Measurements from ENCODE around the gene CEP83. TPM values are rescaled to one million over a fixed set of nuclear protein-coding genes. Genes with fewer than 3 reads are reported as not detected.

CEP83 gene
- polyA plus RNA-seq, 1 of the 3 experiments (the other 2 are of a cell fraction): 2.5 TPM

DNA sequence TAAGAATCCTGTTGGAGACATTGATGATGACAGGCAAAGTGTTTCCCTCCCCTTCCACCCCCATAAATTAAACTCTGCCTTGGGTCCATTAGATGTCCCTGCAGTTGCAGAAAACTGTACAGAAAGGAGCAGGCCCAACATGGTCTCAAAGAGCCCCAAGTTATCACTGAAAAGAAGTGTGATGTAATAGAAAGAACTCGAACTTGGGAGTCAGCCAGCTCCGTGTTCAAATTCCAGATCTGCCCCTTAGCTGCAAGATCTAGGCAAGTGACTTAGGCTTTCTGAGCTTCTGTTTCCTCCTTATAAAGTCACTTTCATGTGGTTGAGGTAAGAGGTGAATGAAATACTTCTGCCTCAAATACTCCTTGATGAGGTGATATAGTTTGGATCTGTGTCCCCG, 49.6 kb upstream of the CEP83 start:
- ChIA-PET POLR2A (no interaction called here), CTCF (no interaction called here)
- no peaks in the 10 kb centered on the region for H3K27me3 ChIP-seq (ENCODE audit: insufficient read depth)

DNA sequence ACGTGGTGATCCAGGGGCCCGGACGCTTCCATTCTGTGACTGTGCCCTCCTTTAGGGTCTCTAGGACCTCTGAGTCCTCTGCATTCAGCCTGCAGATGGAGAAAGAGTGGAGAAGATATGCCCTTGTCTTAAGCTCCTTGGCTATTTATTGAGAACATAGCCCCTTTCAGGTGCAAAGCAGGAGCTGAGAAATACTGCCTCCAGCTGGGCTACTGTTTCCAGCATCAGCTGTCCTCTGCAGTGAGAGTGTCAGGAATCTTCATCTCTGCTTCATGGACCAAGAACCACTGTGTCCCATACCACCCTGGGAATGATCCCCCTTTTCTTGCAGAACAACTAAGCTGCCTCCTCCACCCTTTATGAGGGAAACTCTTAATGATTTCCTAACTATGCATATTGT, 47.8 kb upstream of the CEP83 start:
- H3K27me3 ChIP-seq (ENCODE audit: insufficient read depth): no peaks in the 10 kb centered on the region
- H3K4me2 ChIP-seq: no peak overlapping the region
- no peak overlapping the region for H3K9ac ChIP-seq
- H3K4me3 ChIP-seq (ENCODE audit: low read depth in 2 of 2, low read length in 1 of 2): no peak overlapping the region
- H2AFZ ChIP-seq (ENCODE audit: low read depth): no peak overlapping the region
- no peaks in the 10 kb centered on the region for H3K9me3 ChIP-seq
- no peak for DNase-seq
- ChIA-PET POLR2A (no interaction called here), CTCF (no interaction called here)
- no peaks in the 10 kb centered on the region for H3K36me3 ChIP-seq (replicated peaks in 1 of 2; ENCODE audit: control insufficient read depth in 1 of 2, insufficient read depth in 2 of 2, low read length in 1 of 2)
- 49% methylated on average over 3 of the region's 3 CpGs for WGBS (ENCODE audit: low lambda C conversion rate)
- no peaks in the 10 kb centered on the region for H3K4me1 ChIP-seq (ENCODE audit: control insufficient read depth in 1 of 2, insufficient read depth in 2 of 2, low read depth in 1 of 2, low read length in 1 of 2)
- H3K27ac ChIP-seq (ENCODE audit: low read depth in 2 of 2, low read length in 1 of 2): no peak overlapping the region
- no peaks in the 10 kb centered on the region for H3K79me2 ChIP-seq (ENCODE audit: insufficient read depth)
- no peaks in the 10 kb centered on the region for H3F3A ChIP-seq (replicated peaks; ENCODE audit: insufficient read depth)
- no peaks in the 10 kb centered on the region for H4K20me1 ChIP-seq (ENCODE audit: insufficient read depth)
- H3K9me2 ChIP-seq: no peaks in the 10 kb centered on the region
- TF ChIP-seq FOSL2 (IDR thresholded peaks at IDR 0.05; ENCODE audit: borderline replicate concordance, low read depth) (no peak), SMC3 (IDR thresholded peaks at IDR 0.05; ENCODE audit: low read depth, low read length) (no peak), TEAD4 (IDR thresholded peaks at IDR 0.05; ENCODE audit: borderline replicate concordance, insufficient read depth) (no peak), MXI1 (IDR thresholded peaks at IDR 0.05; ENCODE audit: low read depth, low read length) (no peak), NFIC (IDR thresholded peaks at IDR 0.05; ENCODE audit: borderline replicate concordance) (no peak), POLR2AphosphoS5 (IDR thresholded peaks at IDR 0.05; ENCODE audit: low read depth, low read length) (no peak), RXRA (IDR thresholded peaks at IDR 0.05; ENCODE audit: borderline replicate concordance, low read depth) (no peak)

More for the DNA sequence above, 49.6 kb upstream of the CEP83 start:
- Histone ChIP-seq H3F3A (replicated peaks; ENCODE audit: insufficient read depth) (no peaks in the 10 kb centered on the region), H3K79me2 (ENCODE audit: insufficient read depth) (no peaks in the 10 kb centered on the region), H3K36me3 (replicated peaks in 1 of 2; ENCODE audit: control insufficient read depth in 1 of 2, insufficient read depth in 2 of 2, low read length in 1 of 2) (no peaks in the 10 kb centered on the region), H4K20me1 (ENCODE audit: insufficient read depth) (no peaks in the 10 kb centered on the region), H2AFZ (ENCODE audit: low read depth) (no peak overlapping the region), H3K9me2 (no peaks in the 10 kb centered on the region), H3K9me3 (no peaks in the 10 kb centered on the region), H3K4me3 (ENCODE audit: low read depth in 2 of 2, low read length in 1 of 2) (no peak overlapping the region), H3K4me2 (no peak overlapping the region), H3K4me1 (ENCODE audit: control insufficient read depth in 1 of 2, insufficient read depth in 2 of 2, low read depth in 1 of 2, low read length in 1 of 2) (no peaks in the 10 kb centered on the region), H3K27ac (ENCODE audit: low read depth in 2 of 2, low read length in 1 of 2) (no peak overlapping the region), H3K9ac (no peak overlapping the region)
- DNase-seq: no peak
- WGBS (ENCODE audit: low lambda C conversion rate): 55% methylated on average over 3 of the region's 3 CpGs
- TF ChIP-seq, protein P1, sequence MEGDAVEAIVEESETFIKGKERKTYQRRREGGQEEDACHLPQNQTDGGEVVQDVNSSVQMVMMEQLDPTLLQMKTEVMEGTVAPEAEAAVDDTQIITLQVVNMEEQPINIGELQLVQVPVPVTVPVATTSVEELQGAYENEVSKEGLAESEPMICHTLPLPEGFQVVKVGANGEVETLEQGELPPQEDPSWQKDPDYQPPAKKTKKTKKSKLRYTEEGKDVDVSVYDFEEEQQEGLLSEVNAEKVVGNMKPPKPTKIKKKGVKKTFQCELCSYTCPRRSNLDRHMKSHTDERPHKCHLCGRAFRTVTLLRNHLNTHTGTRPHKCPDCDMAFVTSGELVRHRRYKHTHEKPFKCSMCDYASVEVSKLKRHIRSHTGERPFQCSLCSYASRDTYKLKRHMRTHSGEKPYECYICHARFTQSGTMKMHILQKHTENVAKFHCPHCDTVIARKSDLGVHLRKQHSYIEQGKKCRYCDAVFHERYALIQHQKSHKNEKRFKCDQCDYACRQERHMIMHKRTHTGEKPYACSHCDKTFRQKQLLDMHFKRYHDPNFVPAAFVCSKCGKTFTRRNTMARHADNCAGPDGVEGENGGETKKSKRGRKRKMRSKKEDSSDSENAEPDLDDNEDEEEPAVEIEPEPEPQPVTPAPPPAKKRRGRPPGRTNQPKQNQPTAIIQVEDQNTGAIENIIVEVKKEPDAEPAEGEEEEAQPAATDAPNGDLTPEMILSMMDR (IDR thresholded peaks at IDR 0.05): no peak
- TF ChIP-seq TEAD4 (IDR thresholded peaks at IDR 0.05; ENCODE audit: borderline replicate concordance, insufficient read depth) (no peak), TCF12 (IDR thresholded peaks at IDR 0.05) (no peak), MXI1 (IDR thresholded peaks at IDR 0.05; ENCODE audit: low read depth, low read length) (no peak), FOXM1 (IDR thresholded peaks at IDR 0.05; ENCODE audit: low read depth) (no peak)

DNA sequence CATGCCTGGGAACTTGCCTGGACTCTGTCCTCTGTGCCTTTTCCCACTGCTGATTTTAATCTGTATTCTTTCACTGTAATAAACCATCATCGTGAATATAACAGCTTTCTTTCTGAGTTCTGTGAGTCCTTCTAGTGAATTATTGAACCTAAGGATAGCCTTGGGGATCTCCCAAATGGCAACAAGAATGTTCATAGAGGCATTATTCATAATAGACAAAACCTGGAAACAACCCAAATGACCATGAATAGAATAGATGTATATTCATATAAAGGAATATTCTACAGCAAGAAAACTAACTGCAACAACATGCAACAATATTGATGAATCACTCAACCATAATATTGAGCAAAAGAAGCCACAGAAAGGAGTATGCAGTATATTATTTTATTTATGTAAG, 44.7 kb upstream of the CEP83 start:
- no peaks in the 10 kb centered on the region for H3K27me3 ChIP-seq (ENCODE audit: insufficient read depth)
- H3K9me2 ChIP-seq: no peaks in the 10 kb centered on the region
- H3K4me1 ChIP-seq (ENCODE audit: control insufficient read depth in 1 of 2, insufficient read depth in 2 of 2, low read depth in 1 of 2, low read length in 1 of 2): no peaks in the 10 kb centered on the region
- WGBS (ENCODE audit: low lambda C conversion rate): 20% methylated on average over 1 of the region's 1 CpG
- H3K27ac ChIP-seq (ENCODE audit: low read depth in 2 of 2, low read length in 1 of 2): no peak overlapping the region
- H3K79me2 ChIP-seq (ENCODE audit: insufficient read depth): no peaks in the 10 kb centered on the region
- ChIA-PET POLR2A (no interaction called here), CTCF (no interaction called here)
- H3K4me3 ChIP-seq (ENCODE audit: low read depth in 2 of 2, low read length in 1 of 2): no peak overlapping the region
- H3K9me3 ChIP-seq: no peaks in the 10 kb centered on the region
- H2AFZ ChIP-seq (ENCODE audit: low read depth): no peak overlapping the region
- H4K20me1 ChIP-seq (ENCODE audit: insufficient read depth): no peaks in the 10 kb centered on the region
- H3K36me3 ChIP-seq (replicated peaks in 1 of 2; ENCODE audit: control insufficient read depth in 1 of 2, insufficient read depth in 2 of 2, low read length in 1 of 2): no peaks in the 10 kb centered on the region
- DNase-seq: no peak
- no peak overlapping the region for H3K4me2 ChIP-seq
- H3F3A ChIP-seq (replicated peaks; ENCODE audit: insufficient read depth): no peaks in the 10 kb centered on the region
- H3K9ac ChIP-seq: no peak overlapping the region
- no peak for TF ChIP-seq EP300 (IDR thresholded peaks at IDR 0.05; ENCODE audit: borderline replicate concordance in 1 of 2, low read depth in 1 of 2, low read length in 1 of 2)
- TF ChIP-seq, protein P1 (IDR thresholded peaks at IDR 0.05): no peak
- TF ChIP-seq RFX5 (IDR thresholded peaks at IDR 0.05; ENCODE audit: low read length): no peak
- no peak for TF ChIP-seq TAF1 (IDR thresholded peaks at IDR 0.05; ENCODE audit: borderline replicate concordance, low read depth, low read length)

All from SK-N-SH (cell line).